Ishikawa (cell line): Measurements from ENCODE around the gene PRSS16.

Experiments
- EGR1 ChIP-seq: IDR thresholded peaks from 2 replicates; pipeline ENCODE4 v1.6.1; 2012
- NFIC ChIP-seq: IDR thresholded peaks from 2 replicates; pipeline ENCODE4 v1.6.1; 2012
- TAF1 ChIP-seq: IDR thresholded peaks from 2 replicates; pipeline ENCODE4 v1.6.1; 2012; ENCODE audit warnings: low read depth, mild to moderate bottlenecking
- TCF12 ChIP-seq: IDR thresholded peaks from 2 replicates; pipeline ENCODE4 v1.6.1; 2012; ENCODE audit warnings: low read depth
- USF1 ChIP-seq: IDR thresholded peaks from 2 replicates; pipeline ENCODE4 v1.6.1; 2012

DNA sequence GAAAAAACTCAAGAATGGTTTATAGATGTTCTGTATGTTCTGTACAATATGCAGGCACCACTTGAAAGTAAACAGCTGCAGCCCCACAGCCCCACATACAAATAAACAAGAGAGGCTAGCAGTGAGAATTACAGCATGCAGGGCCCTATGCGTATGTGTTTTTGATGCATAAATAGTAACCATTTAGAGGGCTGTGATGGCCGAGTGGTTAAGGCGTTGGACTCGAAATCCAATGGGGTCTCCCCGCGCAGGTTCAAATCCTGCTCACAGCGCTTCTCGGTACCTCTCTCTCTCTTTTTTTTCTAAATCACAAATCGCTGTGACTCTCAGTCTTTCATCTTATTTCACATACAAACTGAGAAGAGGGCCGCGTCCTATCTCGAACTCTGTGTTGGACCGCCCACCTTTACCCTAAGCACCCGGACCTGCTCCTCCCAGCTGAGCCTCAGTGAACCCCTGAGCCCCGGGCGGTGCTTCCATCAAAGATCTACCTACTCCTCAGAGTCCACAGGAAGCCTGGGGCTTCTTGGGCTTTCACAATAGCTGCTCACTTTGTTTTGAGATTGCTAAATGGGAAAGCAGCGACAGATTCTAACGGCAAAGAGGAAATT lies 37.7 kb upstream of the PRSS16 start:
- TF ChIP-seq TAF1 (no peak), TCF12 (no peak), EGR1 (no peak), USF1 (no peak), NFIC (no peak)
